GM18858 (cell line): ENCODE data around the gene LRRC3.
"Not testable (repeated sequence)": the region's sequence is repeated elsewhere in the genome, so short reads cannot be mapped to it uniquely, and the experiment has no call there.

Experiments used
- ATAC-seq: cut with Tn5 transposase; IDR thresholded peaks from one replicate; pipeline ENCODE4 v1.9.1; 2021; ENCODE audit not compliant: unreplicated experiment

LRRC3 gene

DNA sequence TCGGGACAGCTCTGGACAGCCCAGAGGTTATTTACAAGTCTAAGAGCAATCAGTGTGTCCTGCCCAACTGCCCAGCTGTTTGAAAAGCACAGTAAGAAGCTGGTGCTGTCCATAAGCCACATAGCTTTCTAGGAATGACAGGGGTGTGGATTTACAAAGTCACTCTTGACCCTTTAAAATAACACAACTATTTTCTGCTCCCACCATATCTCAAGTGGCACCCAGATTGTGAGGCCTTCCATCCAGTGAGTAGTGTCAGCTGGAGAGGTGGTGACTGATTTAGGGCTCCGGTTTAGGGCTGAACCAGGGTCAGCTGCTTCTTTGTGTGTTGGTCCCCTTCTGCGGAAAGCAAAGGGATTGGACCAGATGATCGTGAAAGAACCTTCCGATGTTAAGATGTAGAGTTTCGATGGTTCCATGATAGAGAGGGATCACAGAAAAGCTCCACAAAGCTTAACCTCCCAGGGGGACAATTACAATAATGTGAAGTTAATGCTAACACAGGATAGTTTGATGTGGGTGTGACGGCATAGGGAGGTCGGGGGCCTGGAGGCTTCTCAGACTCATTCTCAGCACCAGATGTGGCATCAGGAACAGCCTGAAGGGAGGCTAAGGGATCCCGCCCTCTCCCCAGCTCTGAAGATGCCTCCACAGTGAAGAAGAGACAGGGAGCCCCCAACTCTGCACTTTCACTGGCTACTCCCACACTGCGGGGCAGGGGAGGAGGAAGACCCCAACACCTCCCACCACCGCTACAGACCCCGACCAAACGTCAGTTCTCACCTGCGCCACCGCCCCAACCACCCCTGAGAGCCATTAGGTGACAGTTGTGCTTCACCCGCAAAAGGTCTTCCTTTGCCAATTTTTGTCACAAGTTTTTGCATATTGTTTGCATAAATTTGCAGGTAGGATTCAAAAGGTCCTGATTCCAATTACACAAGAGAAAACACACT is 40.6 kb downstream of the LRRC3 start:
- ATAC-seq: no peak

DNA sequence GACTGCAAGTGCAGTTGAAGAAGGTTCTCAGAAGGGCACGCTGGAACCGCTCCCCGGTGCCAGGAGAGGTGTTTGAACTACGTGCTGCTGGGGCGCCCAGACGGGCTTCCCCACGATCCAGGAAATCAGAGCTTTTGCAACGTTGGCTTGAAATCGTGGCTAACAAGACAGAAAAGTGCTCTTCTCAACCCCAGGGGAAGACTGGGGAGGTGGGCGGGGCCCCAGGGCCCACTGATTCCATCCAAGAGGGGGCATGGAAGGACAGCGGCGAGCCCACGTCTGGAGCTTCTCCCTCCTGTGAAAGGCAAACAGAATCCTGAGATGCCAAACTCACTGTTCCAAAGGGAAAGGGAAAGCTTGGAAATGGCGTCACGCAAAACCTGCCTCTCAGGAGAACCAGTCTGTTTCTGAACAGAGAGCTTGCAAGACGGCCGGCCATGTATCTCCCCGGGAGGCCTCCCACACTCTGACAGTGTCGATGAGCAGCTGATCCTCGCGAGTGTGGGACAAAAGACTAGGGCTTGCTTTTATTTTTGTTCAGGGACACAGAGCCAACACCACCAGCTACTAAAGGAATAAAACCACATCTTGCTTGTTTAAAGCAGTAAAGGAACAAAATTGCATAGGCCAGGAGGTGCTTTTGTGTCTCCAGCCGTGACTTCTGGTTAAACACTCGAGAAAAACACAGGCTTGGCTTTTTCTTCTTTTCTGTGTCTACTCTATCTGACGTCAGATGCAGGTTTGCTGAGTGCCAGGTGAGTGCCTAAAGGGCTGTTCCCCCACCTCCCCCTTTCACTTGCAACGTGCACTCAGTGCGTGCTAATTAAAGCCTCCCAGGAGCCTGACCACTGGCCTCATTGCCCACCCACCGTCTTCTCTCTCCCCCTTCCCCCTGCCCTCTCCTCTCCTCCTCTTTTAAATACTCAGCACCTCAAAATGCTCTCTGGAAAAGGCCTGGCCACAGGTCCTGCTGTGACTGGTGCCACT is 41.5 kb downstream of the LRRC3 start:
- ATAC-seq: no peak

DNA sequence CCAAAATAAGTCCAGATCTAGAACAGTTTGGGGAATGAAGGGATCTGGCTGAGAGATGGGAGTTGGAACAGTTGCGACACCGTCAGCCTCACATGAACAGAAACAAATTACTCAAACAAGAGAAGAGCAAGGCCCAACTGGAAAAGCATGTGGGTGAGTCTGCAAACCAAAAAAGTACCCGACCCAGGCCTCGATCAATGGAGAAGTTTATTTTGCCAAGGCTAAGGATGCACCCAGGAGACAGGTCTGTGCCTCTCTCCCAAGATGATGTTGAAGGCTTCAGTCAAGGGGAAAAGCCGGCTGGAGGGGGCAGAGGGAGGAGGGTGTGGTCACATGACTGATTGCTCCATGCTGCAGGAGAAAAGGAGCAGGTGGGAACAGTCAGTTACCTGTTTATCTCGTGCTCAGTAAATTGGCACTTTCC is 42.4 kb downstream of the LRRC3 start:
- ATAC-seq: no peak

DNA sequence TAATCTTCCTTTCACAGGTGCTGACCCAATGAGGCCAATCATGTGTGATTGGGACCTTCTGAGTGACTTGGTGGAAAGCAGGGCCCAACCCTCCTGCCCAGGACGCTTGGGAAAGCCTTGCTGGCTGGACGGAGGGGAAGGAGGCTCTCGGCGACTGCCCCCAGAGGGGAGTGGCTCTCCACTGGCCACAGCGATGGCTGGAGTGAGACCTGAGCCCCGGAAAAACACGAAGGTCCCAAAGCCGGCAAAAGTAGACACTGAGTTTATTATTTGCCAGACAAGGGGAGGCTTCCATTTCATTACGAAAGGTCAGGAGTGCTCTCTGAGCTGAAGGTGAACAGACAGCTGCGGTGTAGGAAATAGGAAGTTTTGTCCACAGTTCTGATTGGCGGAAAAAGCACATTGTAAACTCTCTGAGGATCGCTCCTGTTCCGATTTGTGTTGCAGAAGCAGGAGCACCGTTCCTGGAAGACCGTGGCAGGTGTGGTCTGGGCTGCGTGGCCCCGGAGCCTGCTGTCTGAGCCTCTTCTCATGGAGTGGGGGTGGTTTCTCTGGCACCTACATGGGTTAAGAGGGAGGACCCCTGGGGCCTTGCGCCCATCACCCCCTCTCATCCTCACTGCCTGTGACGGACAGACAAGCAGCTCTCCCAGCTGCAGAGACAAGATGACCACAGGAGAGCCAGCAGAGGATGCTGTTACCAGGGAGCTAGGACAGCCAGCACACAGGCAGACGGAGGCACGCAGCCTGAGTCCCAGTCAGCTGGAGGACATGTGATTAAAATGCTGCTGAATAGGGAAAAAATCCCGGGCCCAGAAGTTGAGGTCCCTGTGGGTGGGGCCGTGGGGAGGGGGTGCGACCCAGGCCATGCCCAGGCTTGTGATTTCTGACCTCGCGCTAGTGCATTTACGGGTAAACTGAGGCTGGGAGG is 43.2 kb downstream of the LRRC3 start:
- ATAC-seq: no peak

DNA sequence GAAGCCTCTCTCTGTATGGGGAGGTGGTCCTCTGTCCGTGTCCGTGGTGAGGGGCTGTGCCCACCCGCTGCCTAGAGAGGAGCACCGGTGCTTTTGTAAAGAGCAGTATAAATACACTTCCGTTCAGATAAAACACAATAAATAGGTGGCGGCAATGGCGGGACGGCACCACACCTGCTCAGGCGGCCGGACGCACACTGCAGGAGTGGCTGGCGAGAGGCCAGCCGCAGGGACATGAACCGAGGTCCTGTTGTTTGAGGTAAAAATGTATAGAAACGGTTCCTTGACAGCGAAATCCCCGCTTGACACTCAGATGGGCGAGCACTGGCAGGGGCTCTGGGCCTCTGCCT is 43.9 kb downstream of the LRRC3 start:
- no peak for ATAC-seq

DNA sequence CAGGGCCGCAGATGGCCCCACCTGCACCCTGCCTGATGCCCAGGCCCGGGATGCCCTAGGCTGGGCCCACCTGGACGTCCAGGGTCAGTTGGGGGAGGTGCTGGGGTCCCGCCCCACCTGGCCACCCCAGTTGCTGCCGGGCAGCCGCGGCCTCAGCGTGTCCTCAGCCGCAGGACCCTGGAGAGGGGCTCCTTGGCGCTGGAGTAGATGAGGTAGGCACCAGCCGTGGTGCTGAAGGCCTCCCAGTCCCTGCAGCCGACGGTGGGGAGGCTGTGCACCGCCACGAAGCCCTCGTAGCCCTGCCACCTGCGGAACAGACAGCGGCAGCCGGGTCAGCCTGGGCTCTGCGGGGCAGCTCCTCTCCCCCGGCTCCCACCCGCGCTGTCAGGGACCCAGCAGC is 44.3 kb downstream of the LRRC3 start:
- no peak for ATAC-seq

DNA sequence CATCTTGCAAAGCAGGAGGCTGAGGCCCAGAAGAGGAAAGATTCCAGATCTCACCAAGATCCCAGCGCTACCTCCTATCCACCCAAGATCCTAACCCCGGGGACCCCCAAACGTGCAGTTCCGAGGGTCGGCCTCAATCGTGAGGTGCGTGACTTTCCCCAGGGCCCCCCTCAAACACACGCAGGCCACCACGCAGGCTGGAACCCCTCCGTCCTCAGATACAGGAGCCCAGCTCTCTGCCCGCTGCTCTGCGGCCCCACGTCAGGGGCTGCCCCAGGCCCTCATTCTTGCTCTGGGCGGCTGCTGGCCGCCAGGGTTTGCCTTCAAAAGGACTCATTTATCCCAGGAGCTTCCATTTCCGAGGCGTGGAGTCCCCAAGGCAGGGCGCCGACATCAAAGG is 44.8 kb downstream of the LRRC3 start:
- ATAC-seq: no peak

DNA sequence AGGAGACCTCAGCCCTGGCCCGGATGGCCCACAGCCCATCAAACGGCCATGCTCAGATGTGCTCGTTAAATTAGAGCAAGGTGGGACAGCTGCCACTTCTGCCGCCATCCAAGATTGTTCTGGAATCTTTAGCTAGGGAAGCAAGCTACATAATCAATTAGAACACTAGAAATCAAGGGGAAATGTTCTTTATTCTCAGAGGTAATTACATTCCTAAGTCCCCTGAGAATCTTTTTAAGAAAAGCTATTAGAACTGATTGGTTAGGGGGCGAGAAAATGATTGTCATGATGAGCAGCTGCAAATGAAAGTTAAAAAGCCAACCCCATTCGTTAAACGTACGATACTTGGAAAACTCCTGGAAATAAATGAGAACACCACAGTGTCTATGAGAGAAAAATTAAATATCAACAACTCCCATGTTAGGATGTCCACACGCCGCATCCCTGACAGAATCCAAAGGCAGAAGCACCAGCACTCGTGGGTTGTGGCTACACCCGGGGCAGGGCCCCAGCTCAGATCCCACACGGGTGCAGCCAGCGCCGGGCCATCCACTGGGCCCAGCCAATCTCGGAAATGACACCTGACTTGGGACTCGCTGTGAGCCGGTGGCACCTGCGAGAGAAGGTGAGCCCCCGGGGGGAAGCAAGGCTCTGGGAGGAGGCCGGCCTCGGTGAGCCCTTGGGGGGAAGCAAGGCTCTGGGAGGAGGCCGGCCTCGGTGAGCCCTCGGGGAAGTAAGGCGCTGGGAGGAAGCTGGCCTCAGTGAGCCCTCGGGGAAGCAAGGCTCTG is 47.1 kb downstream of the LRRC3 start:
- no peak for ATAC-seq

DNA sequence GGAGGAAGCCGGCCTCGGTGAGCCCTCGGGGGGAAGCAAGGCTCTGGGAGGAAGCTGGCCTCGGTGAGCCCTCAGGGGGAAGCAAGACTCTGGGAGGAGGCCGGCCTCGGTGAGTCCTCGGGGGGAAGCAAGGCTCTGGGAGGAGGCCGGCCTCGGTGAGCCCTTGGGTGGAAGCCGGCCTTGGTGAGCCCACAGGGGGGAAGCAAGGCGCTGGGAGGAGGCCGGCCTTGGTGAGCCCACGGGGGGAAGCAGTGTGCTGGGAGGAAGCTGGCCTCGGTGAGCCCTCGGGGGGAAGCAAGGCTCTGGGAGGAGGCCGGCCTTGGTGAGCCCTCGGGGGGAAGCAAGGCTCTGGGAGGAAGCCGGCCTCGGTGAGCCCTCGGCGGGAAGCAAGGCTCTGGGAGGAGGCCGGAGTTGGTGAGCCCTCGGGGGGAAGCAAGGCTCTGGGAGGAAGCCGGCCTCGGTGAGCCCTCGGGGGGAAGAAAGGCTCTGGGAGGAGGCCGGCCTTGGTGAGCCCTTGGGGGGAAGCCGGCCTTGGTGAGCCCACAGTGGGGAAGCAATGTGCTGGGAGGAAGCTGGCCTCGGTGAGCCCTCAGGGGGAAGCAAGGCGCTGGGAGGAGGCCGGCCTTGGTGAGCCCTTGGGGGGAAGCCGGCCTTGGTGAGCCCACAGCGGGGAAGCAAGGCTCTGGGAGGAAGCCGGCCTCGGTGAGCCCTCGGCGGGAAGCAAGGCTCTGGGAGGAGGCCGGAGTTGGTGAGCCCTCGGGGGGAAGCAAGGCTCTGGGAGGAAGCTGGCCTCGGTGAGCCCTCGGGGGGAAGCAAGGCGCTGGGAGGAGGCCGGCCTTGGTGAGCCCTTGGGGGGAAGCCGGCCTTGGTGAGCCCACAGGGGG is 47.9 kb downstream of the LRRC3 start:
- ATAC-seq: not testable (repeated sequence)

DNA sequence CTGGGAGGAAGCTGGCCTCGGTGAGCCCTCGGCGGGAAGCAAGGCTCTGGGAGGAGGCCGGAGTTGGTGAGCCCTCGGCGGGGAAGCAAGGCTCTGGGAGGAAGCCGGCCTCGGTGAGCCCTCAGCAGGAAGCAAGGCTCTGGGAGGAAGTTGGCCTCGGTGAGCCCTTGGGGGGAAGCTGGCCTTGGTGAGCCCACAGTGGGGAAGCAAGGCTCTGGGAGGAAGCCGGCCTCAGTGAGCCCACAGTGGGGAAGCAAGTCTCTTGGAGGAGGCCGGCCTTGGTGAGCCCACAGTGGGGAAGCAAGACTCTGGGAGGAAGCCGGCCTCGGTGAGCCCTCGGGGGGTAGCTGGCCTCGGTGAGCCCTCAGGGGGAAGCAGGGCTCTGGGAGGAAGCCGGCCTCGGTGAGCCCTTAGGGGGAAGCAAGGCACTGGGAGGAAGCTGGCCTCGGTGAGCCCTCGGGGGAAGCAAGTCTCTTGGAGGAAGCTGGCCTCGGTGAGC is 48.6 kb downstream of the LRRC3 start:
- ATAC-seq: no peak

DNA sequence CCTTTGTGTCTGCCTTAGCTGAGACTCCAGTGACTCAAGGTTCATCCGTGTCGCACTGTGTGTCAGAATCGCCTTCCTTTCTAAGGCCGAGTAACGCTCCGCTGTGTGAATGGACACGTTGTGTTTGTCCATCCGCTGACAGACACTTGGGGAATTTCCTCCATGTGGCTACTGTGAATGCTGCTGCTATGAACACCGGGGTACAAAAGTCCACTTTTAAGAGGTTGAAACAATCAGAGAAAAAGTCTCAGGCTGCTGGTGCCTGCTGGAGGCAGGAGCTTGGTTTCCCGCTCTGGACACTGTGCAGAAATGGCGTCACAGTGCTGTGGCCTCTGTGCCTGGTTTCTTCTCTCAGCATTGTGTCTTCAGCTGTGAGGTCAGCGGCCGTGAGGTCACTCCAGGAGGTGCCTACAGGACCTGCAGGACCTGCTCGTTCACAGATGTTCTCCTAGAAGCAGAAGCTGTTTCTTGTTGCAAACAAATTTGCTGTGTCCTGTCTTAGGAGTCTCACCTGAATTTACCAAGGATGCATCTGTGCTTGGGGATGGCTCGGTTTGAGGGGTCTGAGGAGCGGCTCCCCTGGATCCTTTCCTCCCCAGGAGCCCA is 50.5 kb downstream of the LRRC3 start:
- no peak for ATAC-seq

DNA sequence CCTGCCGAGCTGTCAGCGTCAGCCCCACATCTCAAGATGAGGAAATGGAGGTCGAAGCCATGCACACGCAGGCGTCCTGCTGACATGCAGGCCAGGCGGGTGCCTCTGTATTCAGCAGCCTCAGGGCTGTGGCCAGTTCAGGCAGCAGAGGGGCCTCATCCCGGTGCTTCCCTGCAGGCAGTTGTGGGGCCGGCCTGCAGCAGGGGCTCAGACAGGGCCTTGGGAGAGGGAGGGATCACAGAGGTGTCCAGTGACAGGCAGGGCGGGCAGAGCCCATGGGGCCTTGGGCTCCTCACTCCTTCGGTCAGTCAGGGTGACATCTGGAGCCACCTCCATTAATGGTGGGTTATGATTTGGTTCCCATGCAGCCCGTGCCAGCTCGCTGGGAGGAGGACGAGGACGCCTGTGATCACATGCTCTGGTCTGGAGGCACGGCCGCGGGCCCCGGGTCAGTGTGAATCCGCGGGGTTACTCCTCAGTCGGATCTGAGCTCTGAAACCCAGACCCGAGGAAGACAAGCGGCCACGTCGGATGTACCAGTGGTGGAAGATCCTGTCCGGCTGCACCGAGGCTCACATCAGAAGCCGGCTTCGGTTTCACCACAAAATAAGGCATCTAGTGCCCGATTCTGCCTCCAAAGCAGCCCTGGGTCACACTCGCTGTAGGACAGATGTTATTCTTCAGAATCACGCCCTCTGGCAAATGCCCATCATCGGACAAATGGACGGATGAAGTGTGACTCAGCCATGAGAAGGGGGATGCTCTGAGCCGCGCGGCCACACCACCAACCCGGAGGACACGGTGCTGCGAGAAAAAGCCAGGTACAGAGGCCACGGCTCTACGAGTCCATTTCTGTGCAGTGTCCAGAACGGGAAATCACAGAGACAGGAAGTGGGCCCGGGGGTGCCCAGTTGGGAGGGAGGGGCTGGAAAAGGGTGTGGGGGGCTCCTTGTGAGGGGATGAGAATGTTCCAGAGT is 51.3 kb downstream of the LRRC3 start:
- ATAC-seq: no peak

DNA sequence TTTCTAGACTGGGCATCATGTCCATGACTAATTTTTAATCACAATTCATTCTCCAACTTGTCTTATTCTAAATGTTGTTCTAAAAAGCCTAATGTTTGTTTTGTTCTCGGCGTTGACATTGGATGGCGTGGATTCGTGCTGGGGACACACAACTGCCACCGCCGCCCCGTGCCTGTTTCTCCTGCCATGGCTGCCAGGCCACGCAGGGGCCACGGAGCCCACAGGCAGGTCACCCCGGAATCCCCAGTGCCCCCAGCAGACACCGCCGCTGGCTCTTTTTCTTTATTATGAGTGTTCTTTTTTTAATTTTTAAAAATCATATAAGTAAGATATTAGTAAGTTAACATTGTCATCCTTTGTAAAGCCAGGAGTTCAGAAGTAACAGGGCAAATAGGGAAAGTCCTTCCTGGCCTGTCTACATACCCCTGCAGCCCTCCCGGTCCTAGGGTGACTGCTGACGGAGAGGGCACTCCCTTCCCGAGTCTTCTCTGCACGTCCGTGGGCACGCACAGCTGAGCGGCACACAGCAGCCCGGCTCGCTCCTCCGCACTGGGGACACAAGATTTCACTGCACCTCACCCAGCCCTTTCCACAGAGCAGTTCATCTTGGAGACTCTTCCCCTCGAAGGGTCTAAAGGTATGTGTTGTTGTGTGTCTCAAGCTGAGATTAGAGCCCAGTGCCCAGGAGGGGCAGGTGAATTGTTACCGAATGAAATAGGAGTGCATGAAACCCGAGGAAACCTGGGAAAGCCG is 52.5 kb downstream of the LRRC3 start:
- no peak for ATAC-seq

DNA sequence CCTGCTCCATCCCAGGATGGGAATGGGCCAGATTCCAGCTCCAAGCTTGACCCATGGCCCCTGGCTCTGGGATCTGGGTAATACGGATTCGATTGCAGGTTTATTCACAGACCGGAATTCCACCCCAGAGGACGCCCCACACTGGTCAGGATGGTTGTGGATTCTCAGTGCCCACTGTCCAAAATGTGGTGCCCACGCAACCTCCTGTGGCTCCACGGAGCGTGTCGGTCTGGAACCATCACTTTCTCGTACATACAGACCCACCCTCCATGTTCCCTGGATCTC is 53.1 kb downstream of the LRRC3 start:
- ATAC-seq: no peak

DNA sequence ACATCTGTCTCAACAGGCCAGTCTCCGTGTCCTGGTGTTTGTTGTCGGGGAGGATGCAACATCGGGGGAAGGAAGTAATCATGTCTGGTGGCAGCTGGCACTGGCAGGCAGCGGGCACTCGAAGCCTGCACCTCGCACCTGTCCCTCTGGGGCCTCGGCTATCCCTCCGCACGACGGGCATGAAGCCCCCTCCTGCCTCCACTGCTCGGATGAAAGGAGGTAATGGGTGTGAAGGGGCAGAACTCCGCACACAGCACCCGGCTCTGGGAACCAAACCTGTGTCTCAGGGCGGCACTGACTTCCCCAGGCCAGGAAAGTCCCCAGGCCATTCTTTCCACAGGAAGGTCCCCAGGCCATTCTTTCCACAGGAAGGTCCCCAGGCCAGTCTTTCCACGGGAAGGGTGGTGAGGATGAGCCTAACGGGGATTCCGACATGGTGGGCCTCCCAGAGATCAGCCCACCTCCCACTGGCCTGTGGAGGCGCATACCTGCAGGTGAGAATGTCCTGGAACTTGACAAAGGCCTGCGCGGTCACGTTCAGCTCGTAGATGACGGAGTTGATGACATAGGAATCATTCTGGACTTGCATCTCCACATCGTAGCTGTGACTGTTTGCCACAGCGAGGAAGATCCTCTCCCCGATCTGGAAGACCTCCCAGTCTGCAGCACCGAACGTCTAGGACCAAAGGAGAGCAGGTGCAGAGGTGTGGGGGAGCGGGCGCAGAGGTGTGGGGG is 53.6 kb downstream of the LRRC3 start:
- ATAC-seq: no peak

DNA sequence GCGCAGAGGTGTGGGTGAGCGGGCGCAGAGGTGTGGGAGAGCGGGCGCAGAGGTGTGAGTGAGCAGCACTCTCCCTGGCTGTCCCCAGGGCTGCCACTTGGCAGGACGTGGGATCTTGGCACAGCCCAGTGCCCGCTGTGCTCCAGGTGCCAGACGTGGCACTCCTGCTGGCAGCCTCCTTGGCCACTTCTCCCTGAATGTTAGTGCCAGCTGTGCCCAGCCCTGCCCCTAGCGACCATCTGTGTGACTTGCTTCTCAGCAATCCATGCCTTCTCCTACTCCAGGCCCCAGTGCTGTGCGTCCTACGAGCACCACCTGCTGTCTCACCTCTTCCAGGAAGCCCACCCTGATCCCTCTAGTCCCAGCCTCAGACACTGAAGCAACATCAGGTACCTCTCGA is 54.2 kb downstream of the LRRC3 start:
- ATAC-seq: no peak
